Measurements from ENCODE around the gene CILP. TPM values are rescaled to one million over a fixed set of nuclear protein-coding genes. Genes with fewer than 3 reads are reported as not detected.

CILP gene
- total RNA-seq, result 4.6 and 13.8 TPM in 2 replicates

GRCh38 chr15:65210770-65211481, at the start of gene CILP:
Gene CILP (minus strand): TSS chr15:65211473. CDS start chr15:65209755, 1,718 bp downstream.

GRCh38 chr15:65184868-65185717, 26.2 kb downstream of the CILP start, which contains the start of gene CLPX:
Gene CLPX (minus strand): TSS chr15:65185342. CDS start chr15:65185153, 189 bp downstream.

Small RNAs within 50 kb of the gene (small RNA-seq; reads per million reads assigned to genes)
- not detected for gene AC068213.1
- not detected for gene RNU6-686P

Other genes starting within 250 kb of the CILP start
- 100 and 112 TPM in 2 replicates for gene SPG21, start 221.6 kb downstream of the CILP start, total RNA-seq
- 23.1 and 26.1 TPM in 2 replicates for gene MTFMT, start 181.8 kb downstream of the CILP start, total RNA-seq
- not detected in 2 replicates for gene SLC51B, start 166.1 kb downstream of the CILP start, total RNA-seq
- 0.52 and 0.76 TPM in 2 replicates for gene RASL12, start 143.5 kb downstream of the CILP start, total RNA-seq
- gene KBTBD13, start 134.7 kb downstream of the CILP start, total RNA-seq, result not detected in 2 replicates
- 2.4 and 2.7 TPM in 2 replicates for gene UBAP1L, start 96.3 kb downstream of the CILP start, total RNA-seq
- 24.5 and 24.6 TPM in 2 replicates for gene PDCD7, start 77.7 kb downstream of the CILP start, total RNA-seq
- gene CLPX, start 26.1 kb downstream of the CILP start, total RNA-seq, result 59.7 and 62.5 TPM in 2 replicates
- gene PARP16, start 75.4 kb upstream of the CILP start, total RNA-seq, result 6.7 and 8.9 TPM in 2 replicates
- gene RNU5A-1, start 84.6 kb upstream of the CILP start, total RNA-seq, result not detected in 2 replicates
- gene RNU5B-1, start 93.2 kb upstream of the CILP start, total RNA-seq, result not detected in 2 replicates
- gene IGDCC3, start 166.5 kb upstream of the CILP start, total RNA-seq, result not detected in 2 replicates
- gene IGDCC4, start 211.5 kb upstream of the CILP start, total RNA-seq, result 0.91 and 1.9 TPM in 2 replicates

Measured in articular chondrocyte of knee joint (primary cell).